SK-N-SH (cell line): ENCODE data around the gene GLTPD2. TPM values are rescaled to one million over a fixed set of nuclear protein-coding genes. Genes with fewer than 3 reads are reported as not detected.
A peak's percentile ranks its signal among the peaks of the same experiment; 100 is the strongest.

ENCODE experiments used
- CTCF ChIA-PET: fragments of 300-600, 350-600 bp; formaldehyde crosslinking; extraction: SDS; loops from one replicate; lab custom pipeline; 2021; lab: Yijun Ruan, JAX
- POLR2A ChIA-PET: fragments of 350-600 bp; sonication (Branson Sonifier 250); formaldehyde crosslinking; extraction: SDS; loops from one replicate; lab custom pipeline; 2020; ENCODE audit warnings: antibody characterized with exemption, inconsistent platforms; lab: Yijun Ruan, JAX
- DNase-seq: peaks from one replicate; pipeline ENCODE4 v3.0.0; 2012
- H2AFZ ChIP-seq: fragments of 200-600 bp; sonication (generic); 2 replicates; pipeline ENCODE4 v1.8.1; 2016; ENCODE audit warnings: antibody characterized with exemption, mild to moderate bottlenecking, low read depth
- H3F3A ChIP-seq: fragments of 200-600 bp; sonication (generic); replicated peaks from 2 replicates; pipeline ENCODE3; 2016; ENCODE audit warnings: antibody characterized with exemption, mild to moderate bottlenecking; ENCODE audit not compliant: insufficient read depth
- H3K27ac ChIP-seq, 2 experiments: fragments of 200-500 bp in 1 of 2; fragments of 200-600 bp in 1 of 2; sonication (Bioruptor generic) in 1 of 2; sonication (generic), shearing (Covaris generic) in 1 of 2; 2 replicates each; pipeline versions ENCODE4 v1.5.1 to v1.6.1; 2014 to 2016; ENCODE audit warnings: low read depth in 2 of 2, inconsistent platforms in 1 of 2, low read length in 1 of 2, mild to moderate bottlenecking in 1 of 2, mixed read lengths in 1 of 2
- H3K27me3 ChIP-seq: fragments of 200-600 bp; sonication (generic), shearing (Covaris generic); 2 replicates; pipeline ENCODE4 v1.6.1; 2016; ENCODE audit warnings: mixed run types; ENCODE audit not compliant: insufficient read depth
- H3K36me3 ChIP-seq, 2 experiments: fragments of 200-500 bp in 1 of 2; fragments of 200-600 bp in 1 of 2; sonication (Bioruptor generic) in 1 of 2; sonication (generic) in 1 of 2; replicated peaks in 1 of 2; 2 replicates each; pipeline versions ENCODE3 to v1.5.1; 2014 to 2016; ENCODE audit warnings: low read length in 1 of 2, mild to moderate bottlenecking in 1 of 2; ENCODE audit not compliant: insufficient read depth in 2 of 2, control insufficient read depth in 1 of 2
- H3K4me1 ChIP-seq, 2 experiments: fragments of 200-500 bp in 1 of 2; fragments of 200-600 bp in 1 of 2; sonication (Bioruptor generic) in 1 of 2; sonication (generic), shearing (Covaris generic) in 1 of 2; 2 replicates each; pipeline versions ENCODE4 v1.5.1 to v1.6.1; 2014 to 2016; ENCODE audit warnings: low read depth in 1 of 2, low read length in 1 of 2, mixed run types in 1 of 2; ENCODE audit not compliant: insufficient read depth in 2 of 2, control insufficient read depth in 1 of 2
- H3K4me2 ChIP-seq: fragments of 200-600 bp; sonication (generic), shearing (Covaris generic); 2 replicates; pipeline ENCODE4 v1.6.1; 2017; ENCODE audit warnings: mixed run types
- H3K4me3 ChIP-seq, 2 experiments: fragments of 200-500 bp in 1 of 2; fragments of 200-600 bp in 1 of 2; sonication (Bioruptor generic) in 1 of 2; sonication (generic), shearing (Covaris generic) in 1 of 2; 2 replicates each; pipeline versions ENCODE4 v1.5.1 to v1.8.1; 2014 to 2016; ENCODE audit warnings: low read depth in 2 of 2, inconsistent platforms in 1 of 2, low read length in 1 of 2, mild to moderate bottlenecking in 1 of 2, mixed read lengths in 1 of 2, moderate library complexity in 1 of 2
- H3K79me2 ChIP-seq: fragments of 200-600 bp; sonication (generic); 2 replicates; pipeline ENCODE4 v1.8.1; 2017; ENCODE audit warnings: mild to moderate bottlenecking; ENCODE audit not compliant: insufficient read depth
- H3K9ac ChIP-seq: fragments of 200-600 bp; sonication (generic); 2 replicates; pipeline ENCODE4 v1.6.1; 2017; ENCODE audit warnings: mixed run types
- H3K9me2 ChIP-seq: fragments of 200-600 bp; sonication (generic); 2 replicates; pipeline ENCODE4 v1.6.1; 2017; ENCODE audit warnings: mixed run types
- H3K9me3 ChIP-seq: fragments of 200-600 bp; sonication (generic); 2 replicates; pipeline ENCODE4 v1.6.1; 2017; ENCODE audit warnings: mixed run types, mild to moderate bottlenecking, moderate library complexity
- H4K20me1 ChIP-seq: fragments of 200-600 bp; sonication (generic); 2 replicates; pipeline ENCODE4 v1.6.1; 2017; ENCODE audit warnings: mild to moderate bottlenecking, mixed run types; ENCODE audit not compliant: insufficient read depth
- CHD2 ChIP-seq: fragments of 150-350 bp; IDR thresholded peaks from 2 replicates; pipeline ENCODE4 v1.6.1; 2018; ENCODE audit warnings: low read length; ENCODE audit not compliant: partially characterized antibody
- EP300 ChIP-seq, 2 experiments: IDR thresholded peaks; 2 replicates each; pipeline versions ENCODE4 v1.4.0 to v1.6.1; 2012; ENCODE audit warnings: borderline replicate concordance in 1 of 2, low read depth in 1 of 2, low read length in 1 of 2
- FOXJ3 ChIP-seq: sonication (generic); formaldehyde crosslinking; IDR thresholded peaks from 2 replicates; pipeline ENCODE4 v1.5.1; 2020; ENCODE audit warnings: mild to moderate bottlenecking, missing genetic modification reagents
- GABPA ChIP-seq: IDR thresholded peaks from 2 replicates; pipeline ENCODE4 v1.4.0; 2012; ENCODE audit warnings: low read depth, mild to moderate bottlenecking
- GATA2 ChIP-seq: sonication (generic); formaldehyde crosslinking; IDR thresholded peaks from 2 replicates; pipeline ENCODE4 v1.5.0; 2020; ENCODE audit warnings: mild to moderate bottlenecking, missing genetic modification reagents
- JUND ChIP-seq: IDR thresholded peaks from 2 replicates; pipeline ENCODE4 v1.4.0; 2012
- MXI1 ChIP-seq: IDR thresholded peaks from 2 replicates; pipeline ENCODE4 v1.6.1; 2012; ENCODE audit warnings: mild to moderate bottlenecking, low read depth, low read length, improper control_type of control experiment
- NRF1 ChIP-seq: IDR thresholded peaks from 2 replicates; pipeline ENCODE4 v1.6.1; 2012; ENCODE audit warnings: low read depth, mild to moderate bottlenecking, low read length
- RFX5 ChIP-seq: IDR thresholded peaks from 2 replicates; pipeline ENCODE4 v1.6.1; 2012; ENCODE audit warnings: mild to moderate bottlenecking, improper control_type of control experiment, low read length
- RXRA ChIP-seq: IDR thresholded peaks from 2 replicates; pipeline ENCODE4 v1.4.0; 2012; ENCODE audit warnings: low read depth, mild to moderate bottlenecking, borderline replicate concordance
- SIN3A ChIP-seq: IDR thresholded peaks from 2 replicates; pipeline ENCODE4 v1.6.1; 2012; ENCODE audit warnings: low read depth, mild to moderate bottlenecking, low read length, moderate library complexity, borderline replicate concordance
- SMC3 ChIP-seq: IDR thresholded peaks from 2 replicates; pipeline ENCODE4 v1.6.1; 2012; ENCODE audit warnings: low read depth, low read length, improper control_type of control experiment
- TCF12 ChIP-seq: IDR thresholded peaks from 2 replicates; pipeline ENCODE4 v1.4.0; 2012
- TEAD4 ChIP-seq: IDR thresholded peaks from 2 replicates; pipeline ENCODE4 v1.4.0; 2012; ENCODE audit warnings: mild to moderate bottlenecking, borderline replicate concordance; ENCODE audit not compliant: insufficient read depth
- ZBTB33 ChIP-seq: IDR thresholded peaks from 2 replicates; pipeline ENCODE4 v1.4.0; 2012; ENCODE audit warnings: low read depth, borderline replicate concordance
- WGBS: methylation state at CpG from one replicate; pipeline ENCODE4 v1.1.6; 2017; ENCODE audit warnings: low lambda C conversion rate; 5-methylcytosine and 5-hydroxymethylcytosine counted together
- polyA plus RNA-seq, 3 experiments: library from polyadenylated mRNA; depleted of rRNA; stranded (reverse); fragments of >200 nt; gene quantifications; 2 replicates each; pipeline ENCODE4 v1.2.3, GENCODE V29; 2012
- TF ChIP-seq, protein P1 (sequence below): IDR thresholded peaks from 2 replicates; pipeline ENCODE4; 2012

Gene GLTPD2
- polyA plus RNA-seq, 1 of the 3 experiments (the other 2 are of a cell fraction) = not detected

DNA sequence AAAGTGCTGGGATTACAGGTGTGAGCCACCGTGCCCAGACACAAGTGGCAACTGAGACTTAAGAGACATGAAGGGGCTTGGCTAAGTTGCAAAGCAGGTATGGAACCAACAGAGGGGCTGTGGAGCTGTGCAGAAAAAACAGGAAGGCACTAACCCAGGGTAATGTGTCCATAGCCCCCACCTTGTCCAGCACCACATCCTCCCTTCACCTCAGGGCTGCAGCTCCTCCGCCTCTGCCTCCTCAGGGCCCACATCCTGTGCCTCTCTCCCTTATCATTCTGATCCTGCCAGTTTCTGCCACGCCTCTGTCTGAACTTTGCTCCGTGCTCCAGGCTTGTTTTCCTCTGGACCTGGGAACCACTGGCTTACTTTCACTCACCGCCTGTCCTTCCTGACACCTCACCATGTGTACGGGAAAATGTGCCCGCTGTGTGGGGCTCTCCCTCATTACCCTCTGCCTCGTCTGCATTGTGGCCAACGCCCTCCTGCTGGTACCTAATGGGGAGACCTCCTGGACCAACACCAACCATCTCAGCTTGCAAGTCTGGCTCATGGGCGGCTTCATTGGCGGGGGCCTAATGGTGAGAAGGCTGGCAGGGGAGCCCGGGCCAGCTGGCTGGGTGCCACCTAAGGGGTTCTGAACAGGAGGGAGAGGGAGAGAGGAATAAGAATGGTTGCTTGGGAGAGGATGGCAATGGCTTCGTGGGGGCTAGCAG is 17.1 kb upstream of the GLTPD2 start, which contains the start of gene TM4SF5 (continued):
- no peak for TF ChIP-seq ZBTB33
- TF ChIP-seq, all 33 proteins: peak for 0

GRCh38 chr17:4772235-4772613 is 16.5 kb upstream of the GLTPD2 start:
- WGBS = 10% methylated on average over 7 of the region's 10 CpGs
- peaks cover 0 to 10% of the 10 kb centered on the region in 2 experiments; a peak in 1 of 4 replicates for H3K4me1 ChIP-seq
- ChIA-PET CTCF (interaction anchor here (0.9 to 3.4 kb wide), 4 partner anchors 13 to 137 kb away, joined by 3 to 21 read pairs (median 4); partner anchors contain the start of gene GLTPD2), POLR2A (interaction anchor here (0.5 to 1.3 kb wide), 3 partner anchors 13 to 720 kb away, joined by 3 to 4 read pairs (median 3); no protein-coding TSS in a partner anchor)
- H3K9me3 ChIP-seq = no peaks in the 10 kb centered on the region
- TF ChIP-seq NRF1 = no peak
- no peak for TF ChIP-seq SMC3
- TF ChIP-seq GABPA = no peak
- TF ChIP-seq RFX5 = no peak
- no peak for TF ChIP-seq TEAD4
- no peak for TF ChIP-seq JUND
- TF ChIP-seq MXI1 = no peak
- TF ChIP-seq FOXJ3 (CRISPR knock-in tag) = no peak
- TF ChIP-seq EP300 (IDR thresholded peaks at IDR 0.05; ENCODE audit: borderline replicate concordance in 1 of 2, low read depth in 1 of 2, low read length in 1 of 2) = no peak
- no peak for TF ChIP-seq CHD2
- TF ChIP-seq, protein P1, sequence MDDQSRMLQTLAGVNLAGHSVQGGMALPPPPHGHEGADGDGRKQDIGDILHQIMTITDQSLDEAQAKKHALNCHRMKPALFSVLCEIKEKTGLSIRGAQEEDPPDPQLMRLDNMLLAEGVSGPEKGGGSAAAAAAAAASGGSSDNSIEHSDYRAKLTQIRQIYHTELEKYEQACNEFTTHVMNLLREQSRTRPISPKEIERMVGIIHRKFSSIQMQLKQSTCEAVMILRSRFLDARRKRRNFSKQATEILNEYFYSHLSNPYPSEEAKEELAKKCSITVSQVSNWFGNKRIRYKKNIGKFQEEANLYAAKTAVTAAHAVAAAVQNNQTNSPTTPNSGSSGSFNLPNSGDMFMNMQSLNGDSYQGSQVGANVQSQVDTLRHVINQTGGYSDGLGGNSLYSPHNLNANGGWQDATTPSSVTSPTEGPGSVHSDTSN = no peak
- no peak for TF ChIP-seq GATA2 (CRISPR knock-in tag)
- TF ChIP-seq TCF12 = no peak
- TF ChIP-seq RXRA = no peak
- TF ChIP-seq SIN3A = no peak
- no peaks in the 10 kb centered on the region for H3F3A ChIP-seq
- no peaks in the 10 kb centered on the region for H4K20me1 ChIP-seq
- H3K36me3 ChIP-seq = no peaks in the 10 kb centered on the region
- H3K9ac ChIP-seq = no peak overlapping the region
- no peak overlapping the region for H3K27ac ChIP-seq
- no peak overlapping the region for H2AFZ ChIP-seq
- H3K79me2 ChIP-seq = no peaks in the 10 kb centered on the region
- no peaks in the 10 kb centered on the region for H3K9me2 ChIP-seq
- peak; percentile 38 for DNase-seq
- no peak overlapping the region for H3K4me2 ChIP-seq
- peaks cover 39% of the 10 kb centered on the region for H3K27me3 ChIP-seq
- H3K4me3 ChIP-seq = no peak overlapping the region
